HepG2 (cell line): Measurements from ENCODE around the gene SMTNL2. TPM values are rescaled to one million over a fixed set of nuclear protein-coding genes. Genes with fewer than 3 reads are reported as not detected.

ENCODE experiments used
- ATF1 ChIP-seq: IDR thresholded peaks from 2 replicates; pipeline ENCODE4 v1.6.1; 2016; ENCODE audit warnings: mild to moderate bottlenecking, control low read depth
- DNMT1 ChIP-seq: sonication (generic); formaldehyde crosslinking; IDR thresholded peaks from 2 replicates; pipeline ENCODE4 v1.5.1; 2020; ENCODE audit warnings: mild to moderate bottlenecking, missing genetic modification reagents
- JUN ChIP-seq: sonication (generic); formaldehyde crosslinking; IDR thresholded peaks from 2 replicates; pipeline ENCODE4 v1.4.0; 2020; ENCODE audit warnings: mild to moderate bottlenecking, missing genetic modification reagents
- KAT8 ChIP-seq: IDR thresholded peaks from 2 replicates; pipeline ENCODE4 v1.6.1; 2016; ENCODE audit warnings: missing genetic modification reagents, missing compliant biosample characterization
- MAFG ChIP-seq: sonication (generic); formaldehyde crosslinking; IDR thresholded peaks from 2 replicates; pipeline ENCODE4 v1.5.1; 2020; ENCODE audit warnings: mild to moderate bottlenecking, missing genetic modification reagents
- MXD3 ChIP-seq: IDR thresholded peaks from 2 replicates; pipeline ENCODE4 v1.6.1; 2016; ENCODE audit warnings: mild to moderate bottlenecking, missing biosample characterization, missing genetic modification reagents
- NFAT5 ChIP-seq: sonication (generic); formaldehyde crosslinking; IDR thresholded peaks from 2 replicates; pipeline ENCODE4 v1.4.0; 2020; ENCODE audit warnings: missing genetic modification reagents
- NR2F2 ChIP-seq: IDR thresholded peaks from 2 replicates; pipeline ENCODE4 v1.6.1; 2012; ENCODE audit warnings: low read depth, inconsistent platforms, borderline replicate concordance
- PITX1 ChIP-seq: sonication (generic); formaldehyde crosslinking; IDR thresholded peaks from 2 replicates; pipeline ENCODE4 v1.5.1; 2020; ENCODE audit warnings: mild to moderate bottlenecking, missing genetic modification reagents
- RFX5 ChIP-seq: IDR thresholded peaks from 2 replicates; pipeline ENCODE4 v1.6.1; 2011; ENCODE audit warnings: low read depth, low read length, improper control_type of control experiment
- XBP1 ChIP-seq: sonication (generic); formaldehyde crosslinking; IDR thresholded peaks from 2 replicates; pipeline ENCODE4 v1.5.0; 2020; ENCODE audit warnings: missing genetic modification reagents
- ZFP36 ChIP-seq: fragments of 150-350 bp; IDR thresholded peaks from 2 replicates; pipeline ENCODE4 v1.6.1; 2018; ENCODE audit warnings: borderline replicate concordance, low read length, low read depth; ENCODE audit not compliant: partially characterized antibody
- ZMYM2 ChIP-seq: sonication (generic); formaldehyde crosslinking; IDR thresholded peaks from 2 replicates; pipeline ENCODE4 v1.8.0; 2022; ENCODE audit warnings: mild to moderate bottlenecking, missing genetic modification reagents
- ZNF207 ChIP-seq: fragments of 450-650 bp; IDR thresholded peaks from 2 replicates; pipeline ENCODE4 v1.6.1; 2016; ENCODE audit warnings: antibody characterized with exemption, borderline replicate concordance
- ZNF264 ChIP-seq: sonication (generic); formaldehyde crosslinking; IDR thresholded peaks from 2 replicates; pipeline ENCODE4 v1.4.0; 2020; ENCODE audit warnings: missing genetic modification reagents
- ZNF274 ChIP-seq: sonication (generic); formaldehyde crosslinking; IDR thresholded peaks from 2 replicates; pipeline ENCODE4 v1.5.1; 2020; ENCODE audit warnings: mild to moderate bottlenecking, missing genetic modification reagents
- ZNF296 ChIP-seq: sonication (generic); formaldehyde crosslinking; conservative IDR thresholded peaks from 2 replicates; pipeline ENCODE4 v1.5.0; 2020; ENCODE audit warnings: mild to moderate bottlenecking, missing genetic modification reagents
- ZNF354B ChIP-seq: sonication (generic); formaldehyde crosslinking; IDR thresholded peaks from 2 replicates; pipeline ENCODE4 v1.8.0; 2022; ENCODE audit warnings: mild to moderate bottlenecking, missing genetic modification reagents
- ZNF468 ChIP-seq: sonication (generic); formaldehyde crosslinking; IDR thresholded peaks from 2 replicates; pipeline ENCODE4 v1.8.0; 2022; ENCODE audit warnings: mild to moderate bottlenecking, moderate library complexity, missing genetic modification reagents
- ZNF615 ChIP-seq: sonication (generic); formaldehyde crosslinking; IDR thresholded peaks from 2 replicates; pipeline ENCODE4 v1.5.0; 2020; ENCODE audit warnings: mild to moderate bottlenecking, missing genetic modification reagents, borderline replicate concordance
- polyA plus RNA-seq, 8 experiments: library from polyadenylated mRNA; depleted of rRNA in 3 of 8; stranded (reverse) in 7 of 8; unstranded in 1 of 8; fragments of >200 nt; fragmentation: Illumina TruSeq in 4 of 8; extraction: Trizol in 4 of 8; gene quantifications; 2 replicates each; pipeline versions ENCODE4 v1.2.1 to v1.2.3, GENCODE V29; 2011 to 2016; ENCODE audit warnings: low read depth in 4 of 8, missing spikeins in 1 of 8, mixed read lengths in 1 of 8; ENCODE audit not compliant: insufficient read depth in 1 of 8
- total RNA-seq, 5 experiments: library from RNA; depleted of rRNA; stranded (reverse); fragments of >200 nt; fragmentation: Illumina TruSeq; extraction: Trizol; gene quantifications; 2 replicates each; pipeline ENCODE4 v1.2.3, GENCODE V29; 2016; ENCODE audit warnings: low read depth in 1 of 5
- TF ChIP-seq, protein P1 (sequence below): sonication (generic); formaldehyde crosslinking; conservative IDR thresholded peaks from 2 replicates; pipeline ENCODE4 v1.8.0; 2022; ENCODE audit warnings: missing genetic modification reagents
- TF ChIP-seq, protein P2 (sequence below): sonication (generic); formaldehyde crosslinking; IDR thresholded peaks from 2 replicates; pipeline ENCODE4 v1.8.0; 2022; ENCODE audit warnings: low read depth, missing genetic modification reagents

SMTNL2 gene
- total and polyA plus RNA-seq, 2 of the 13 experiments (the other 11 are each of a cell fraction or from before 2014, with no cell fraction given) = 0.41 to 5.1 TPM

DNA sequence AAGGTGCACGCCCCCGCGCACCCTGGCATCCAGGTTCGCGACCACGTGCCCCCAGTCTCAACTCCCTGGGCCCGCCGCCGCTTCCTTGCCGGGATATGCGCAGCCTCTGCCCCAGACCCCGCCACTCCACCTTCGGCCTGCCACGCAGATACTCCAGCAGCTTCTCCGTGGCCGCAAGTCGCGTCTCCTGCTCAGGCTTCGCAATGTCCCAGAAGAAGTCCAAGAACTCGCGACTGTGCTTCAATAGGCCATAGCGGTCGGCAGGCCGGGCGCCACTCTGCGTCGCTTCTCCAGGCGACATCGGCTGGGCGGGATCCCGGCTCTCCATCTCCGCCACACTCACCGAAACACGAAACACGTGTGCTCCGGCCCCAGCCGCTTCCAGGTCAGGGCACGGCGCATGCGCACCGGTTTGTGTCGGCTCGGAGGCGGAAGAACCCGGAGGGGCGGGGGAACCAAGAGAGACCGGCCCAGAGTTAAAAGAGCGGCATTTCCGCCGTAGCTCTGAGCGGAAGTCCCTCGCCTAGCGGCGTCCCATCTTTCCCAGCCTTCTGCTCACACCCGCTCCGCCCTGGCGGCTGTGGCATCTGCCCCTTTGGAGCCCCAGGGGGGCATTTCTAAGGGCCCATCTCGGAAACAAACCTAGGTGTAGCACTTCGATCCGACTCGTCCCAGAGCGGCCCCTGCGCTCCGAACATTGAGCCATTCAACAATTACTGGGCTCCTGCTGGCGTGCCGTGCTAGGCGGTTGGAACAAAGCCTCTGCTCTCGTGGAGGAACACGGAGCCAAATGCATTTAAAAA lies 29.1 kb upstream of the SMTNL2 start, which contains the start of gene MYBBP1A (continued):
- peak; percentile 43; the same call in 1 of the 2 replicates for TF ChIP-seq NFAT5 (CRISPR knock-in tag)
- TF ChIP-seq DNMT1 (CRISPR knock-in tag) = no peak
- TF ChIP-seq ZNF264 (CRISPR knock-in tag) = no peak; the same call in 1 of the 2 replicates
- TF ChIP-seq MXD3 (CRISPR knock-in tag) = peak; percentile 98
- TF ChIP-seq MAFG (CRISPR knock-in tag) = no peak
- TF ChIP-seq, protein P1, sequence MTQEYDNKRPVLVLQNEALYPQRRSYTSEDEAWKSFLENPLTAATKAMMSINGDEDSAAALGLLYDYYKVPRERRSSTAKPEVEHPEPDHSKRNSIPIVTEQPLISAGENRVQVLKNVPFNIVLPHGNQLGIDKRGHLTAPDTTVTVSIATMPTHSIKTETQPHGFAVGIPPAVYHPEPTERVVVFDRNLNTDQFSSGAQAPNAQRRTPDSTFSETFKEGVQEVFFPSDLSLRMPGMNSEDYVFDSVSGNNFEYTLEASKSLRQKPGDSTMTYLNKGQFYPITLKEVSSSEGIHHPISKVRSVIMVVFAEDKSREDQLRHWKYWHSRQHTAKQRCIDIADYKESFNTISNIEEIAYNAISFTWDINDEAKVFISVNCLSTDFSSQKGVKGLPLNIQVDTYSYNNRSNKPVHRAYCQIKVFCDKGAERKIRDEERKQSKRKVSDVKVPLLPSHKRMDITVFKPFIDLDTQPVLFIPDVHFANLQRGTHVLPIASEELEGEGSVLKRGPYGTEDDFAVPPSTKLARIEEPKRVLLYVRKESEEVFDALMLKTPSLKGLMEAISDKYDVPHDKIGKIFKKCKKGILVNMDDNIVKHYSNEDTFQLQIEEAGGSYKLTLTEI (CRISPR knock-in tag) = no peak
- no peak for TF ChIP-seq ZNF207
- TF ChIP-seq KAT8 = peak; percentile 96
- TF ChIP-seq PITX1 (CRISPR knock-in tag) = 0 out of 2 replicates have a peak, but pooled peaks have one; percentile 36
- TF ChIP-seq XBP1 = no peak
- no peak for TF ChIP-seq ZFP36
- TF ChIP-seq ZNF468 = no peak; the same call in 1 of the 2 replicates
- TF ChIP-seq, protein P2, sequence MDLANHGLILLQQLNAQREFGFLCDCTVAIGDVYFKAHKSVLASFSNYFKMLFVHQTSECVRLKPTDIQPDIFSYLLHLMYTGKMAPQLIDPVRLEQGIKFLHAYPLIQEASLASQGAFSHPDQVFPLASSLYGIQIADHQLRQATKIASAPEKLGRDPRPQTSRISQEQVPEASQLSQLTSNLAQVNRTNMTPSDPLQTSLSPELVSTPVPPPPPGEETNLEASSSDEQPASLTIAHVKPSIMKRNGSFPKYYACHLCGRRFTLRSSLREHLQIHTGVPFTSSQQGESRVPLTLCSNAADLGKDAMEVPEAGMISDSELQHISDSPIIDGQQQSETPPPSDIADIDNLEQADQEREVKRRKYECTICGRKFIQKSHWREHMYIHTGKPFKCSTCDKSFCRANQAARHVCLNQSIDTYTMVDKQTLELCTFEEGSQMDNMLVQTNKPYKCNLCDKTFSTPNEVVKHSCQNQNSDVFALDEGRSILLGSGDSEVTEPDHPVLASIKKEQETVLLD = peak; percentile 83
- no peak for TF ChIP-seq NR2F2
- TF ChIP-seq ZMYM2 (CRISPR knock-in tag) = 0 out of 2 replicates have a peak, but pooled peaks have one; percentile 21
- TF ChIP-seq ATF1 (CRISPR knock-in tag) = no peak
- TF ChIP-seq JUN (CRISPR knock-in tag) = peak; percentile 49; the same call in 1 of the 2 replicates
- TF ChIP-seq ZNF296 (CRISPR knock-in tag) = no peak
- TF ChIP-seq RFX5 = no peak
- TF ChIP-seq ZNF615 (CRISPR knock-in tag) = no peak
- TF ChIP-seq ZNF354B (CRISPR knock-in tag) = peak; percentile 63; the same call in 1 of the 2 replicates
- peak; percentile 84 for TF ChIP-seq ZNF274
